PC-3 (cell line): ENCODE results near the gene ASB14. TPM values are rescaled to one million over a fixed set of nuclear protein-coding genes. Genes with fewer than 3 reads are reported as not detected.

Source experiments
- ATAC-seq: fragments of 200-7000 bp; cut with Tn5 transposase; 2 replicates; pipeline ENCODE4 v1.9.1; 2020; ENCODE audit warnings: mild to moderate bottlenecking, moderate library complexity
- BruUV-seq: library from RNA; stranded (reverse); fragments of 400-500 nt; replicated peaks from 2 replicates; lab custom pipeline; 2021; lab: Mats Ljungman, UMichigan
- CTCF ChIA-PET: fragments of 300-600 bp; sonication (Branson Sonifier 250); formaldehyde crosslinking; loops from one replicate; lab custom pipeline; 2022; ENCODE audit warnings: antibody characterized with exemption; lab: Charles Lee
- POLR2A ChIA-PET: fragments of 300-600 bp; sonication (Branson Sonifier 250); formaldehyde crosslinking; loops from one replicate; lab custom pipeline; 2022; ENCODE audit warnings: antibody characterized with exemption; ENCODE audit not compliant: unreplicated experiment; lab: Charles Lee
- DNase-seq: peaks from one replicate; pipeline ENCODE4 v3.0.0-alpha.2; 2015
- H2AFZ ChIP-seq: fragments of 300-600 bp; sonication (generic); 2 replicates; pipeline ENCODE4 v1.6.0; 2016; ENCODE audit warnings: antibody characterized with exemption, low read length
- H3F3A ChIP-seq: fragments of 300-600 bp; sonication (generic); one replicate; pipeline ENCODE4 v1.6.0; 2017; ENCODE audit warnings: antibody characterized with exemption, low read length, control low read depth, mild to moderate bottlenecking; ENCODE audit not compliant: unreplicated experiment
- H3K27ac ChIP-seq: fragments of 300-600 bp; sonication (generic); 2 replicates; pipeline ENCODE4 v1.5.1; 2016; ENCODE audit warnings: mild to moderate bottlenecking, low read length
- H3K27me3 ChIP-seq: fragments of 300-600 bp; sonication (generic); 2 replicates; pipeline ENCODE4 v1.6.1; 2016; ENCODE audit warnings: low read length, mixed read lengths
- H3K36me3 ChIP-seq: fragments of 300-600 bp; sonication (generic); 2 replicates; pipeline ENCODE4 v1.6.1; 2016; ENCODE audit warnings: low read depth, mixed run types, low read length, mixed read lengths
- H3K4me1 ChIP-seq: fragments of 300-600 bp; sonication (generic); 2 replicates; pipeline ENCODE4 v1.5.1; 2016; ENCODE audit warnings: low read length; ENCODE audit not compliant: insufficient read depth
- H3K4me2 ChIP-seq: fragments of 300-600 bp; sonication (generic); 2 replicates; pipeline ENCODE4 v1.6.0; 2016; ENCODE audit warnings: low read length
- H3K4me3 ChIP-seq: fragments of 300-600 bp; sonication (generic); 2 replicates; pipeline ENCODE4 v1.5.1; 2016; ENCODE audit warnings: mild to moderate bottlenecking, low read length, mixed read lengths
- H3K79me2 ChIP-seq: fragments of 300-600 bp; sonication (generic); 2 replicates; pipeline ENCODE4 v1.6.1; 2017; ENCODE audit warnings: low read length, mixed read lengths
- H3K9ac ChIP-seq: fragments of 300-600 bp; sonication (generic); 2 replicates; pipeline ENCODE4 v1.6.0; 2016; ENCODE audit warnings: mild to moderate bottlenecking, low read length
- H3K9me2 ChIP-seq: fragments of 300-600 bp; sonication (generic); replicated peaks from 2 replicates; pipeline ENCODE4 v1.6.1; 2016; ENCODE audit warnings: mixed run types, low read length, mixed read lengths
- H3K9me3 ChIP-seq: fragments of 300-600 bp; sonication (generic); 2 replicates; pipeline ENCODE4 v1.6.1; 2016; ENCODE audit warnings: low read length, mixed read lengths
- H4K20me1 ChIP-seq: fragments of 300-600 bp; sonication (generic); 2 replicates; pipeline ENCODE4 v1.6.1; 2016; ENCODE audit warnings: low read length, mixed read lengths
- EZH2 ChIP-seq: fragments of 300-600 bp; sonication (generic); IDR thresholded peaks from one replicate; pipeline ENCODE4 v1.6.1; 2017; ENCODE audit warnings: antibody characterized with exemption, mild to moderate bottlenecking, low read length; ENCODE audit not compliant: unreplicated experiment
- EZH2phosphoT487 ChIP-seq: fragments of 300-600 bp; sonication (generic); IDR thresholded peaks from 2 replicates; pipeline ENCODE4 v1.6.1; 2018; ENCODE audit warnings: mild to moderate bottlenecking, antibody characterized with exemption, low read length, borderline replicate concordance
- intact Hi-C: fragments of 100-400 bp; cut with micrococcal nuclease; formaldehyde crosslinking; loops from 2 replicates; pipeline ENCODE4 v1.9.0; 2023
- total RNA-seq: library from RNA; depleted of rRNA; stranded (reverse); fragments of >200 nt; gene quantifications from 2 replicates; pipeline ENCODE4 v1.2.3, GENCODE V29; 2014; rRNA removed
- TF ChIP-seq, protein P1 (sequence below): fragments of 300-600 bp; sonication (generic); conservative IDR thresholded peaks from 2 replicates; pipeline ENCODE4 v1.5.1; 2017; ENCODE audit warnings: antibody characterized with exemption, low read depth, mild to moderate bottlenecking, low read length

ASB14 gene
- total RNA-seq, 1 experiment from 2014 or later: not detected

DNA sequence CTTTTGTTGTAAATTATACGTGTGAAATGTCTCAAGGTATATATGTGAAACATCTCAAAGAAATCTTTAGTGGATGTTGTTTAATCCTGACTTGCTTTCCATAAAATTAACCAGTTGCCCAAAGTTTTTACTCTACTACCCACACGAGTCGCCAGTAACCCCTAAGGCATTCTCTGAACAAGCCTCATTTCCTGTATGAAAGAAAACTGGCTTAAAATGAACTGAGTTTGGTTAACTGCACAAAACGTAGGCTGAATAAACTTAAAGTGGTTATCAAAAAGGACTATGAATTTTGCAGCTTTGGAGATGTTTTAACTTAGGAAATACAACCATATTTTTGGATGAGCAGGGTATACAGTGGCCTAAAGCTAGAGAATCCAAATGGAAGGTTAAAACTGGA is 67.6 kb downstream of the ASB14 start:
- Histone ChIP-seq H4K20me1 (peaks cover 10% of the 10 kb centered on the region; the same call in 1 of the 2 replicates), H3K9ac (no peak overlapping the region), H3K4me2 (peak overlapping the region; percentile 14; the same call in 1 of the 2 replicates), H2AFZ (peak overlapping the region; percentile 33; the same call in 1 of the 2 replicates), H3F3A (no peaks in the 10 kb centered on the region), H3K36me3 (no peaks in the 10 kb centered on the region), H3K27ac (no peak overlapping the region), H3K4me3 (no peak overlapping the region), H3K9me3 (no peaks in the 10 kb centered on the region), H3K4me1 (peaks cover 22% of the 10 kb centered on the region), H3K79me2 (peaks cover 17% of the 10 kb centered on the region), H3K9me2 (no peaks in the 10 kb centered on the region), H3K27me3 (no peaks in the 10 kb centered on the region)
- BruUV-seq: no TSS peak
- POLR2A ChIA-PET: no interaction called here
- intact Hi-C loops: loop anchor here (5.0 kb wide), 2 partner anchors 207 to 357 kb away; no protein-coding TSS in a partner anchor
- peak; percentile 17 for DNase-seq
- CTCF ChIA-PET: interaction anchor here (0.6 kb wide), 1 partner anchor 164 kb away, joined by 4 read pairs; the partner anchor contains the start of gene SPATA12
- ATAC-seq: no peak
- TF ChIP-seq EZH2: no peak
- TF ChIP-seq, protein P1, sequence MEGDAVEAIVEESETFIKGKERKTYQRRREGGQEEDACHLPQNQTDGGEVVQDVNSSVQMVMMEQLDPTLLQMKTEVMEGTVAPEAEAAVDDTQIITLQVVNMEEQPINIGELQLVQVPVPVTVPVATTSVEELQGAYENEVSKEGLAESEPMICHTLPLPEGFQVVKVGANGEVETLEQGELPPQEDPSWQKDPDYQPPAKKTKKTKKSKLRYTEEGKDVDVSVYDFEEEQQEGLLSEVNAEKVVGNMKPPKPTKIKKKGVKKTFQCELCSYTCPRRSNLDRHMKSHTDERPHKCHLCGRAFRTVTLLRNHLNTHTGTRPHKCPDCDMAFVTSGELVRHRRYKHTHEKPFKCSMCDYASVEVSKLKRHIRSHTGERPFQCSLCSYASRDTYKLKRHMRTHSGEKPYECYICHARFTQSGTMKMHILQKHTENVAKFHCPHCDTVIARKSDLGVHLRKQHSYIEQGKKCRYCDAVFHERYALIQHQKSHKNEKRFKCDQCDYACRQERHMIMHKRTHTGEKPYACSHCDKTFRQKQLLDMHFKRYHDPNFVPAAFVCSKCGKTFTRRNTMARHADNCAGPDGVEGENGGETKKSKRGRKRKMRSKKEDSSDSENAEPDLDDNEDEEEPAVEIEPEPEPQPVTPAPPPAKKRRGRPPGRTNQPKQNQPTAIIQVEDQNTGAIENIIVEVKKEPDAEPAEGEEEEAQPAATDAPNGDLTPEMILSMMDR: no peak
- TF ChIP-seq EZH2phosphoT487: no peak

DNA sequence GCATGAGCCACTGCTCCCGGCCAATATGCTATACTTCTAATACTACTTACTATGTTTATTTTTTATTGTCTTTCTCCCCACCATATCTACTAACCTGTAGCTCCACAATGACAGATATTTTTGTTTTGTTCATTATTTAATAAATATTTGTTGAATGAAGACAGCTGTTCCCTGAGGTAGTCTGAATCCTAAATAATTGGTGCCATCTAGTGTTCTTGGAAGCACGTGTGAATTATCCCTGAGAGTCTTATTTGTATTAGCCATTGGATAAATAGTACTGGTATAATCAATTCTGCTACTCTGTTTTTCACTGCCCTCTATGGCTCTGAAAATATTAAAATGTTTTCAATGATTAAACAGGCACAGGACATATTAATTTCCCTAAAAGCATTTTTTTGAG is 70.6 kb downstream of the ASB14 start:
- ATAC-seq (peak; percentile 82), DNase-seq (peak; percentile 62)
- H3K4me2 ChIP-seq: no peak overlapping the region
- intact Hi-C loops: loop anchor here (1.0 to 2.0 kb wide), 4 partner anchors 43 to 227 kb away; no protein-coding TSS in a partner anchor
- no peak overlapping the region for H2AFZ ChIP-seq
- BruUV-seq: no TSS peak
- H3K36me3 ChIP-seq: no peaks in the 10 kb centered on the region
- no peaks in the 10 kb centered on the region for H3K9me3 ChIP-seq
- no peaks in the 10 kb centered on the region for H3K27me3 ChIP-seq
- peaks cover 10% of the 10 kb centered on the region for H3K4me1 ChIP-seq
- TF ChIP-seq, protein P1: peak; percentile 72
- TF ChIP-seq EZH2: no peak
- CTCF ChIA-PET: interaction anchor here (0.7 to 1.0 kb wide), 3 partner anchors 28 to 51 kb away, joined by 3 read pairs; no protein-coding TSS in a partner anchor
- H3K9me2 ChIP-seq: no peaks in the 10 kb centered on the region
- H3K79me2 ChIP-seq: no peaks in the 10 kb centered on the region
- no peak overlapping the region for H3K4me3 ChIP-seq
- no peaks in the 10 kb centered on the region for H3F3A ChIP-seq
- no peaks in the 10 kb centered on the region for H4K20me1 ChIP-seq
- POLR2A ChIA-PET: no interaction called here
- no peak overlapping the region for H3K9ac ChIP-seq
- no peak overlapping the region for H3K27ac ChIP-seq

Other genes with a start within 250 kb of the ASB14 start
- gene SPATA12, start 232.0 kb downstream of the ASB14 start, total RNA-seq: 0.12 and 0.47 TPM in 2 replicates
- 3.1 and 3.7 TPM in 2 replicates for gene IL17RD, start 127.3 kb downstream of the ASB14 start, total RNA-seq
- gene HESX1, start 92.7 kb downstream of the ASB14 start, total RNA-seq: 3.9 TPM in 1 of 2 replicates, not detected in the other
- 32.5 and 34.6 TPM in 2 replicates for gene APPL1, start 65.0 kb downstream of the ASB14 start, total RNA-seq